OCI-LY7 (cell line): Measurements from ENCODE around the gene PAK5. TPM values are rescaled to one million over a fixed set of nuclear protein-coding genes. Genes with fewer than 3 reads are reported as not detected.

Experiments used
- BruUV-seq: library from RNA; stranded (reverse); fragments of 400-500 nt; replicated peaks from 2 replicates; lab custom pipeline; 2021; lab: Mats Ljungman, UMichigan
- CTCF ChIA-PET: fragments of 300-600 bp; sonication (Branson Sonifier 250); formaldehyde crosslinking; loops from one replicate; lab custom pipeline; 2022; ENCODE audit warnings: antibody characterized with exemption; ENCODE audit not compliant: unreplicated experiment; lab: Charles Lee
- POLR2A ChIA-PET: fragments of 300-600 bp; sonication (Branson Sonifier 250); formaldehyde crosslinking; loops from one replicate; lab custom pipeline; 2022; ENCODE audit warnings: antibody characterized with exemption; lab: Charles Lee
- DNase-seq: peaks from one replicate; pipeline ENCODE4 v3.0.0-alpha.2; 2015; ENCODE audit warnings: low spot score
- H2AFZ ChIP-seq: fragments of 200-600 bp; sonication (generic), shearing (Covaris generic); 2 replicates; pipeline ENCODE4 v1.6.1; 2014; ENCODE audit warnings: mild to moderate bottlenecking, antibody characterized with exemption, low read length, moderate library complexity
- H3K27ac ChIP-seq: fragments of 200-600 bp; sonication (generic); 2 replicates; pipeline ENCODE4 v1.5.1; 2014; ENCODE audit warnings: mixed run types, low read depth, mild to moderate bottlenecking, moderate library complexity, low read length, inconsistent platforms; ENCODE audit not compliant: poor library complexity, severe bottlenecking
- H3K36me3 ChIP-seq: fragments of 200-600 bp; sonication (generic); 2 replicates; pipeline ENCODE4 v1.6.1; 2014; ENCODE audit warnings: mild to moderate bottlenecking, antibody characterized with exemption, low read length, moderate library complexity, mixed read lengths; ENCODE audit not compliant: insufficient read depth
- H3K4me1 ChIP-seq: fragments of 200-600 bp; sonication (generic); 2 replicates; pipeline ENCODE4 v1.5.1; 2014; ENCODE audit warnings: mild to moderate bottlenecking, low read length; ENCODE audit not compliant: insufficient read depth, poor library complexity, severe bottlenecking
- H3K4me2 ChIP-seq: fragments of 200-600 bp; sonication (generic); 2 replicates; pipeline ENCODE4 v1.6.1; 2014; ENCODE audit warnings: mild to moderate bottlenecking, low read length
- H3K4me3 ChIP-seq: fragments of 200-600 bp; sonication (generic); 2 replicates; pipeline ENCODE4 v1.5.1; 2014; ENCODE audit warnings: mild to moderate bottlenecking, low read depth, low read length; ENCODE audit not compliant: poor library complexity, severe bottlenecking
- H3K79me2 ChIP-seq: fragments of 200-600 bp; sonication (generic); 2 replicates; pipeline ENCODE4 v1.6.1; 2016; ENCODE audit warnings: low read depth, mild to moderate bottlenecking, low read length, moderate library complexity, mixed read lengths; ENCODE audit not compliant: insufficient read depth
- H3K9me2 ChIP-seq: fragments of 200-600 bp; sonication (generic); 2 replicates; pipeline ENCODE4 v1.6.1; 2016; ENCODE audit warnings: mild to moderate bottlenecking, low read length, mixed read lengths; ENCODE audit not compliant: insufficient read depth
- H3K9me3 ChIP-seq: fragments of 200-600 bp; sonication (generic); 2 replicates; pipeline ENCODE4 v1.6.1; 2014; ENCODE audit warnings: mild to moderate bottlenecking, mixed run types, low read length, mixed read lengths
- H4K20me1 ChIP-seq: fragments of 200-600 bp; sonication (generic); 2 replicates; pipeline ENCODE4 v1.6.1; 2014; ENCODE audit warnings: mild to moderate bottlenecking, antibody characterized with exemption, low read length, moderate library complexity, mixed read lengths; ENCODE audit not compliant: insufficient read depth
- EZH2phosphoT487 ChIP-seq: fragments of 200-600 bp; sonication (generic); IDR thresholded peaks from 2 replicates; pipeline ENCODE4 v1.6.1; 2018; ENCODE audit warnings: low read depth, borderline replicate concordance, mild to moderate bottlenecking, mixed run types, antibody characterized with exemption, low read length, moderate library complexity, mixed read lengths
- intact Hi-C: fragments of 100-400 bp; cut with micrococcal nuclease; formaldehyde crosslinking; loops from one replicate; pipeline ENCODE4 v1.10.0; 2022; ENCODE audit not compliant: unreplicated experiment
- total RNA-seq, 2 experiments: library from RNA; depleted of rRNA in 1 of 2; stranded (reverse); fragments of >200 nt in 1 of 2; shearing (Covaris generic) in 1 of 2; gene quantifications; 2 replicates each; pipeline ENCODE4 v1.2.3, GENCODE V29; 2014 to 2022
- TF ChIP-seq, protein P1 (sequence below): fragments of 200-600 bp; sonication (generic); conservative IDR thresholded peaks from 2 replicates; pipeline ENCODE4 v1.5.1; 2014; ENCODE audit warnings: mild to moderate bottlenecking, antibody characterized with exemption, low read length, moderate library complexity, mixed read lengths

Gene PAK5
- total RNA-seq, 2 experiments from 2014 or later = not detected

GRCh38 chr20:9491324-9491723, 347.6 kb downstream of the PAK5 start:
- no peaks in the 10 kb centered on the region for H3K9me2 ChIP-seq
- H3K27ac ChIP-seq = no peak overlapping the region
- no peaks in the 10 kb centered on the region for H3K79me2 ChIP-seq
- H3K36me3 ChIP-seq = no peaks in the 10 kb centered on the region
- no TSS peak for BruUV-seq
- H3K9me3 ChIP-seq = no peaks in the 10 kb centered on the region
- no peak overlapping the region for H2AFZ ChIP-seq
- TF ChIP-seq EZH2phosphoT487 = no peak
- TF ChIP-seq, protein P1, sequence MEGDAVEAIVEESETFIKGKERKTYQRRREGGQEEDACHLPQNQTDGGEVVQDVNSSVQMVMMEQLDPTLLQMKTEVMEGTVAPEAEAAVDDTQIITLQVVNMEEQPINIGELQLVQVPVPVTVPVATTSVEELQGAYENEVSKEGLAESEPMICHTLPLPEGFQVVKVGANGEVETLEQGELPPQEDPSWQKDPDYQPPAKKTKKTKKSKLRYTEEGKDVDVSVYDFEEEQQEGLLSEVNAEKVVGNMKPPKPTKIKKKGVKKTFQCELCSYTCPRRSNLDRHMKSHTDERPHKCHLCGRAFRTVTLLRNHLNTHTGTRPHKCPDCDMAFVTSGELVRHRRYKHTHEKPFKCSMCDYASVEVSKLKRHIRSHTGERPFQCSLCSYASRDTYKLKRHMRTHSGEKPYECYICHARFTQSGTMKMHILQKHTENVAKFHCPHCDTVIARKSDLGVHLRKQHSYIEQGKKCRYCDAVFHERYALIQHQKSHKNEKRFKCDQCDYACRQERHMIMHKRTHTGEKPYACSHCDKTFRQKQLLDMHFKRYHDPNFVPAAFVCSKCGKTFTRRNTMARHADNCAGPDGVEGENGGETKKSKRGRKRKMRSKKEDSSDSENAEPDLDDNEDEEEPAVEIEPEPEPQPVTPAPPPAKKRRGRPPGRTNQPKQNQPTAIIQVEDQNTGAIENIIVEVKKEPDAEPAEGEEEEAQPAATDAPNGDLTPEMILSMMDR = no peak
- intact Hi-C loops = no loop called here
- no peak for DNase-seq
- H4K20me1 ChIP-seq = no peaks in the 10 kb centered on the region
- no peaks in the 10 kb centered on the region for H3K4me1 ChIP-seq
- ChIA-PET CTCF (no interaction called here), POLR2A (no interaction called here)
- no peak overlapping the region for H3K4me3 ChIP-seq
- H3K4me2 ChIP-seq = no peak overlapping the region

- intact Hi-C loops = no loop called here
- H3K27ac ChIP-seq = no peak overlapping the region
- H3K4me3 ChIP-seq = no peak overlapping the region
- H3K4me2 ChIP-seq = no peak overlapping the region
- no peaks in the 10 kb centered on the region for H3K36me3 ChIP-seq
- no peaks in the 10 kb centered on the region for H3K9me2 ChIP-seq
- no peaks in the 10 kb centered on the region for H4K20me1 ChIP-seq
- H3K9me3 ChIP-seq = no peaks in the 10 kb centered on the region
- BruUV-seq = no TSS peak
- TF ChIP-seq, protein P1 = no peak
- no peak for TF ChIP-seq EZH2phosphoT487
- ChIA-PET CTCF (no interaction called here), POLR2A (no interaction called here)
- DNase-seq = no peak
- no peaks in the 10 kb centered on the region for H3K79me2 ChIP-seq
- H3K4me1 ChIP-seq = no peaks in the 10 kb centered on the region
- no peak overlapping the region for H2AFZ ChIP-seq
Measured at GRCh38 chr20:9490631-9491030, 348.2 kb downstream of the PAK5 start.

- H3K27ac ChIP-seq = no peak overlapping the region
- no peaks in the 10 kb centered on the region for H4K20me1 ChIP-seq
- no peaks in the 10 kb centered on the region for H3K79me2 ChIP-seq
- H3K9me3 ChIP-seq = no peaks in the 10 kb centered on the region
- BruUV-seq = no TSS peak
- H3K4me1 ChIP-seq = no peaks in the 10 kb centered on the region
- TF ChIP-seq EZH2phosphoT487 = no peak
- H3K9me2 ChIP-seq = no peaks in the 10 kb centered on the region
- ChIA-PET POLR2A (no interaction called here), CTCF (no interaction called here)
- H3K4me3 ChIP-seq = no peak overlapping the region
- no peak for DNase-seq
- intact Hi-C loops = no loop called here
- no peak overlapping the region for H2AFZ ChIP-seq
- no peak overlapping the region for H3K4me2 ChIP-seq
- H3K36me3 ChIP-seq = no peaks in the 10 kb centered on the region
Measured at GRCh38 chr20:9490161-9490560, 348.7 kb downstream of the PAK5 start.
